ENCODE results near the gene PARD3.

DNA sequence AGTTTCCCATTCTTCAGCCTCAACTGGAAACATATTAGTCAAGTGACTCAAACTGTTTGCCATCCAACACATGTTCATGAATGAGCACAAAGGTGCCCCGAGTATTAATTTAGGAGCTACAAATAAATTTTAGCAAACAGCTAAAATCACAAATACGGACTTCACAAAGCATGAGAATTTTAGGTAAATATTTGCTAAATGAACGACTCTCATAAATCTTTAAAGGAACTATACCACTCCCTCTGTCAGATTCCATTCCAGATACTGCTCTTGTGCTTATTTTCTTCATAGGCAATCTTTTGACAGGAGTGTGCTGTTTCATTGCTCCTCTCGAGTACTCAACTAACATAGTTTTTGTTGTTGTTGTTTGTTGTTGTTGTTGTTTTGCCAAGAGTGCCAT lies 330.9 kb downstream of the PARD3 start:
- TF ChIP-seq, protein P1, sequence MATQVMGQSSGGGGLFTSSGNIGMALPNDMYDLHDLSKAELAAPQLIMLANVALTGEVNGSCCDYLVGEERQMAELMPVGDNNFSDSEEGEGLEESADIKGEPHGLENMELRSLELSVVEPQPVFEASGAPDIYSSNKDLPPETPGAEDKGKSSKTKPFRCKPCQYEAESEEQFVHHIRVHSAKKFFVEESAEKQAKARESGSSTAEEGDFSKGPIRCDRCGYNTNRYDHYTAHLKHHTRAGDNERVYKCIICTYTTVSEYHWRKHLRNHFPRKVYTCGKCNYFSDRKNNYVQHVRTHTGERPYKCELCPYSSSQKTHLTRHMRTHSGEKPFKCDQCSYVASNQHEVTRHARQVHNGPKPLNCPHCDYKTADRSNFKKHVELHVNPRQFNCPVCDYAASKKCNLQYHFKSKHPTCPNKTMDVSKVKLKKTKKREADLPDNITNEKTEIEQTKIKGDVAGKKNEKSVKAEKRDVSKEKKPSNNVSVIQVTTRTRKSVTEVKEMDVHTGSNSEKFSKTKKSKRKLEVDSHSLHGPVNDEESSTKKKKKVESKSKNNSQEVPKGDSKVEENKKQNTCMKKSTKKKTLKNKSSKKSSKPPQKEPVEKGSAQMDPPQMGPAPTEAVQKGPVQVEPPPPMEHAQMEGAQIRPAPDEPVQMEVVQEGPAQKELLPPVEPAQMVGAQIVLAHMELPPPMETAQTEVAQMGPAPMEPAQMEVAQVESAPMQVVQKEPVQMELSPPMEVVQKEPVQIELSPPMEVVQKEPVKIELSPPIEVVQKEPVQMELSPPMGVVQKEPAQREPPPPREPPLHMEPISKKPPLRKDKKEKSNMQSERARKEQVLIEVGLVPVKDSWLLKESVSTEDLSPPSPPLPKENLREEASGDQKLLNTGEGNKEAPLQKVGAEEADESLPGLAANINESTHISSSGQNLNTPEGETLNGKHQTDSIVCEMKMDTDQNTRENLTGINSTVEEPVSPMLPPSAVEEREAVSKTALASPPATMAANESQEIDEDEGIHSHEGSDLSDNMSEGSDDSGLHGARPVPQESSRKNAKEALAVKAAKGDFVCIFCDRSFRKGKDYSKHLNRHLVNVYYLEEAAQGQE (IDR thresholded peaks at IDR 0.05; ENCODE audit: insufficient read depth in 1 of 2, low read depth in 2 of 2, low read length in 2 of 2), result no peak
- TF ChIP-seq TAF1 (IDR thresholded peaks at IDR 0.05; ENCODE audit: borderline replicate concordance, insufficient read depth, low read length), result no peak
